Thymus (tissue), 11 donors: Measurements from ENCODE around the gene LRRC23. TPM values are rescaled to one million over a fixed set of nuclear protein-coding genes. Genes with fewer than 3 reads are reported as not detected.
A peak's percentile ranks its signal among the peaks of the same experiment; 100 is the strongest.

Experiments
- DNase-seq, 9 donors: peaks; one replicate each; pipeline ENCODE4 v3.0.0-alpha.2; 2013; ENCODE audit warnings: low spot score in 9 of 9, low read depth in 6 of 9, missing footprints in 1 of 9
- H3K27ac ChIP-seq, 2 donors: one replicate each; pipeline ENCODE4 v1.5.1; 2013; ENCODE audit warnings: control low read depth in 1 of 2, low read depth in 1 of 2, low read length in 1 of 2, mild to moderate bottlenecking in 1 of 2, moderate library complexity in 1 of 2
- H3K27me3 ChIP-seq, 2 donors: one replicate each; pipeline ENCODE4 v1.5.1; 2013; ENCODE audit warnings: low read length in 1 of 2; ENCODE audit not compliant: control insufficient read depth in 2 of 2, insufficient read depth in 1 of 2
- H3K36me3 ChIP-seq, 2 donors: one replicate each; pipeline ENCODE4 v1.5.1; 2013; ENCODE audit warnings: low read length in 1 of 2, mild to moderate bottlenecking in 1 of 2, moderate library complexity in 1 of 2; ENCODE audit not compliant: control insufficient read depth in 2 of 2, insufficient read depth in 2 of 2
- H3K4me1 ChIP-seq, 2 donors: one replicate each; pipeline ENCODE4 v1.5.1; 2013; ENCODE audit warnings: low read length in 2 of 2; ENCODE audit not compliant: control insufficient read depth in 2 of 2, insufficient read depth in 2 of 2
- H3K4me3 ChIP-seq, 2 donors: one replicate each; pipeline ENCODE4 v1.5.1; 2013; ENCODE audit warnings: low read length in 2 of 2, control low read depth in 1 of 2, mild to moderate bottlenecking in 1 of 2
- H3K9me3 ChIP-seq, 2 donors: one replicate each; pipeline ENCODE4 v1.5.1; 2013; ENCODE audit warnings: low read length in 1 of 2, mild to moderate bottlenecking in 1 of 2; ENCODE audit not compliant: control insufficient read depth in 2 of 2, insufficient read depth in 1 of 2
- WGBS: extraction: QIAGEN DNeasy Blood & Tissue Kit; methylation state at CpG from one replicate; pipeline ENCODE4 v1.1.7; 2013; 5-methylcytosine and 5-hydroxymethylcytosine counted together
- polyA plus RNA-seq: library from polyadenylated mRNA; stranded (reverse); fragments of 200-250 nt; gene quantifications from one replicate; pipeline ENCODE4 v1.2.3, GENCODE V29; 2013
- total RNA-seq: library from RNA; stranded (reverse); fragments of 120-200 nt; gene quantifications from one replicate; pipeline ENCODE4 v1.2.4, GENCODE V29; 2013
- donor health status: healthy.

LRRC23 gene
- total and polyA plus RNA-seq, 2 donors: 6.2 to 11.5 TPM

DNA sequence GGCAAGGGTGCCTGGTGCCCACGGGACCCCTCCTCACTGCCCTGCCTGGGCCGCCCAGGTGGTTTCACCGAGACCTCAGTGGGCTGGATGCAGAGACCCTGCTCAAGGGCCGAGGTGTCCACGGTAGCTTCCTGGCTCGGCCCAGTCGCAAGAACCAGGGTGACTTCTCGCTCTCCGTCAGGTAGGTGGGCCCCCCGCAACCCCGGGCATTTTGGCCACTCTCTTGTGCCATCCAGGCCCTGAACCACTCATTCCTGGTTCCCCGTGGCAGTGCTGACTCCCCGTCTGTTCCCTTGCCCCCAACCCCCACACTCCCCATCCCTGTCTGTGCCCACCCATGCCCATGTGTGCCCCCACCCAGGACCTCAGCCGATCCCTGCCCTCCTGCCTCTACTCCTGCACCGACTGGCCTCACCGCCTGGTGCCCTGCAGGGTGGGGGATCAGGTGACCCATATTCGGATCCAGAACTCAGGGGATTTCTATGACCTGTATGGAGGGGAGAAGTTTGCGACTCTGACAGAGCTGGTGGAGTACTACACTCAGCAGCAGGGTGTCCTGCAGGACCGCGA is 47.0 kb downstream of the LRRC23 start:
- H3K27me3 ChIP-seq: no peaks in the 10 kb centered on the region

DNA sequence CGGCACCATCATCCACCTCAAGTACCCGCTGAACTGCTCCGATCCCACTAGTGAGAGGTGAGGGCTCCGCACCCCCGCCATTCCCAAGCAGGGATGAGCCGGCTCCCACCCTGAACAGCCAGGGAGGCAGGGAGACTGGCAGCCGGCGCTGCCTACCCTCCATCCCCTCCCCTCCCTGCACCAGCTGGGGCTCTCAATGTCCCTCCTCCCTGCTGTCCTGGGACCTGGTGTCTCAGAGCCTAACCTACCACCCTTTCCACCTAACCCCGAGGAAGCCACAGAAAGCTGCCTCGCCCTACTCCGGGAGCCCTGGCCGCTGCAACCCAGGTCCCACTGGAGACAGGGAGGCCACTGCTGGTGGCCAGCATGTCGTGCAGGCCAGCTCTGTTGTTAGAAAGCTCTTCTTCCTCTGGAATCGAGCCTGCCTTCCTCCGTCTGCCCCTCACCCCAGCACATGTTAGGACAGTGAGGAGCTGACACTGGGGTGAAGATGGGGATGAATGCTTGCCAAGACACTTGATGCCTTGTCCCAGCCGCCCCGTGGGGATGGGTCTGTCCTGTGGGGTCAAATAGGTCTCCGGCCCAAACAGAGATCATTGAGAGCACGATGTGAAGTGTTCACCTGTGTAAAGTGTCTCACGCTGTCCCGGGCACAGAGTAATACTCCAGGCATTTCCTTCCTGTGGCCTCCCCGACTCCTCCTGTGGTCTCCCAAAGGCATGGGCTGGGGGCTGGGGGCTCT is 47.7 kb downstream of the LRRC23 start:
- DNase-seq: peak in 1 of 9 donors; percentile 35
- WGBS: 15% methylated on average over 22 of the region's 22 CpGs
- peaks cover 28 to 42% of the 10 kb centered on the region in 2 donors for H3K36me3 ChIP-seq
- H3K9me3 ChIP-seq: no peaks in the 10 kb centered on the region
- peak overlapping the region; percentile 82 to 85 for H3K27ac ChIP-seq
- H3K27me3 ChIP-seq: no peaks in the 10 kb centered on the region
- H3K4me1 ChIP-seq: peaks cover 37 to 75% of the 10 kb centered on the region in 2 donors
- peak overlapping the region; percentile 74 to 91 for H3K4me3 ChIP-seq

More for the DNA sequence above, 47.0 kb downstream of the LRRC23 start:
- Histone ChIP-seq H3K27ac (peak overlapping the region; percentile 82 to 85), H3K4me1 (peaks cover 35 to 73% of the 10 kb centered on the region in 2 donors), H3K4me3 (peak overlapping the region; percentile 74 to 91), H3K9me3 (no peaks in the 10 kb centered on the region), H3K36me3 (peaks cover 22 to 36% of the 10 kb centered on the region in 2 donors)
- 11% methylated on average over 20 of the region's 20 CpGs for WGBS
- peak in 1 of 9 donors; percentile 44 for DNase-seq

DNA sequence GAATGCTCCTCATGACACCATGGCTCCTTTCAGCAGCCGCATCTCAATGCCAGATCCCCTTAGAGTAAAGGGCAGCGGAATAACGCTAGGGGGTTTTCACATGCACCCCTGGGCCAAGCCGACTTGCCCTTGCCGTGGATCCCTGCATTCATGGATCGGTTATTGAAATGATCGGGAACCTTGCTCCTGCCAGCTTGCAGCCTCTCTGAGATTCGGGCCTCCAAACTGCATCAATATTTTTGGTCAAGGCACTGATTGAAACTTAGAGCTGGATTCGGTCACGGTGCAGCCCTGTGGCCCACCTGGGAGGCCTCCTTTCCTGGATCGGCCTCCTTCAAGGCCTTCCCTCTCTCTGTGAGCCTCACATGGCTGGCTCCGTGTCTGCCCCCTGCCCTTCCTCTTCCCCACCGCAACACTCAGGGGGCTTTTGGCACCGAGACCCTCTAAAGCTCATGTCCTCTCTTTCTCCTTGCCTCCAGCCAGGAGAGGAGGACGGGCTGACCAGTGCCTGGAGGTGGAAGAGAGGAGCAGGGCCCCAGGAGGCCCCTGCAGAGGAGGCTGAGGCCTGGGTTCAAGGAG is 48.3 kb downstream of the LRRC23 start:
- peak in 1 of 9 donors; percentile 50 for DNase-seq
- WGBS: 34% methylated on average over 15 of the region's 15 CpGs
- Histone ChIP-seq H3K4me1 (peaks cover 43 to 81% of the 10 kb centered on the region in 2 donors), H3K9me3 (no peaks in the 10 kb centered on the region), H3K36me3 (peaks cover 35 to 49% of the 10 kb centered on the region in 2 donors), H3K4me3 (peak overlapping the region; percentile 74 to 91), H3K27ac (peak overlapping the region; percentile 82 to 85), H3K27me3 (no peaks in the 10 kb centered on the region)

DNA sequence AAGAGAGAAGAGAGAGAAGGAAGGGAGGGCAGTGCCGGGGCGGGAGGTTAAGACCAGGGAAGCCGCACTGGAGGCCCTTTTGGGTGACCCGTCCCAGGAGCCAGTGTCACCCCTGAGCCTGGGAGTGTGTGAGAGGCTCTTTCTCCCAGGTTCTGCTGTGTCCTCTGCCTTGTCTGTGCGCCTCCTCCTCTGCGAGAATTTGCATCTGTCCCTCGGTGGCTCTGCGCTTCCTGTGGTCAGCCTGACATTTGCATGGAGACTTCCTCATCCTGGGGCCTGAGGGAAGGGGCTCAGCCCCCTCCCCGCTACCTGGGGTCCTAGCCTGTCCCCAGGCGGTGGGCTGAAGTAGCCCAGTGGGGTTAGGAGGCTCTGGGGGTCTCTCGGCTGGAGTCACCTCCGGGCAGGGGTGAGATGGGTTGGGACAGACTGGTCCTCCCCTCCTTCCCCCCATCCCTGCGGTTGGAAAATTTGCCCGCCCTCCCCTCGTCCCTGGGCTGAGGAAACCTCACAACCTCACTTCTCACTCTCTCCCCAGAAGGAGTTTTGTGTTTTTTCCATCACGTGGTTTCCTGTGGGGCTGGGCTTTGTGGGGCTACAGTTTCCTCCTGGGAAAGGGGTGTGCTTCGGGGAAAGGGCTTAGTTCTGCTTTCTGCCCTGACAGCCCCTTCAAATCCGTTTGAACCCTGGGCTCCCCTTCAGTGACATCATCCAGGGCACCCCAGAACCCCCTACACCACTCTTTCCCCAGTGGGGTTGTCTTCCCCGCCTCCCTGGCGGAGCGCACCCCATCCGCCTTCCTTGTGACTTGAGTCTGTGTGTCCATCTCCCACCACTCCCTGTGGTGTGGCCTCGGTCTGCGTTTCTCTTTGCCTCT is 49.1 kb downstream of the LRRC23 start:
- H3K4me3 ChIP-seq: peak overlapping the region; percentile 74 to 91
- H3K36me3 ChIP-seq: peaks cover 42 to 56% of the 10 kb centered on the region in 2 donors
- peak overlapping the region; percentile 82 to 85 for H3K27ac ChIP-seq
- DNase-seq: peak in 4 of 9 donors; percentile 73 to 92 (median 78)
- no peaks in the 10 kb centered on the region for H3K27me3 ChIP-seq
- no peaks in the 10 kb centered on the region for H3K9me3 ChIP-seq
- peaks cover 50 to 88% of the 10 kb centered on the region in 2 donors for H3K4me1 ChIP-seq
- 11% methylated on average over 24 of the region's 24 CpGs for WGBS

DNA sequence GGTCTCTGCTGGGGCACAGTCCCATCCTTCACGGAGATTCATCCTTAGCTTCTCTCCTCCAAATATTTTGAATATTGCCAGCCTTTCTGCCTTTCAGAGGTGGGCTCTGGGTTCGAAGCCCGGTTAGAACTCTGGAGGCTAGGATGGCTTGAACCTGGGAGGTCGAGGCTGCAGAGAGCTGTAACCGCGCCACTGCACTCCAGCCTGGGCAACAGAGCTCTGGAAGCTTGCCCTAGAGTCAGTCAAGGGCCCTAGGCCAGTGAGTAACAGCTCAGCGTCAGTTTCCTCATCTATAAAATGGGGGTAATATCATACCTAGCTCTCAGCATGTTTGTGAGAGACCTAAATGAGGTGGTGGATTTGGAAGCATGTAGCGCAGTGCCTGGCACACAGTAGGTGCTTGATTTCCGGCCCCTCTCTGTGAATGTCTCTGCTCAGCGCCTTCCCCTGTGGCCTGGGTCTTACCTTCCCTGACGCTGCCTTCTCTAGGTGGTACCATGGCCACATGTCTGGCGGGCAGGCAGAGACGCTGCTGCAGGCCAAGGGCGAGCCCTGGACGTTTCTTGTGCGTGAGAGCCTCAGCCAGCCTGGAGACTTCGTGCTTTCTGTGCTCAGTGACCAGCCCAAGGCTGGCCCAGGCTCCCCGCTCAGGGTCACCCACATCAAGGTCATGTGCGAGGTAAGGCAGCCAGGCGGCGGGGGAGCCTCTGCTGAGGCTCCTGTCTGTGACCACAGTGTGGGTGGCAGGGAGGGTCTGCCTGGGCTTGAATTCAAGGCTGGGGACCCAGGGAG is 49.9 kb downstream of the LRRC23 start:
- Histone ChIP-seq H3K27ac (peak overlapping the region; percentile 79 to 82), H3K9me3 (no peaks in the 10 kb centered on the region), H3K27me3 (no peaks in the 10 kb centered on the region), H3K4me3 (peak overlapping the region; percentile 74 to 91), H3K4me1 (peaks cover 58 to 96% of the 10 kb centered on the region in 2 donors), H3K36me3 (peaks cover 49 to 63% of the 10 kb centered on the region in 2 donors)
- WGBS: 87% methylated on average over 21 of the region's 21 CpGs
- no peak for DNase-seq

DNA sequence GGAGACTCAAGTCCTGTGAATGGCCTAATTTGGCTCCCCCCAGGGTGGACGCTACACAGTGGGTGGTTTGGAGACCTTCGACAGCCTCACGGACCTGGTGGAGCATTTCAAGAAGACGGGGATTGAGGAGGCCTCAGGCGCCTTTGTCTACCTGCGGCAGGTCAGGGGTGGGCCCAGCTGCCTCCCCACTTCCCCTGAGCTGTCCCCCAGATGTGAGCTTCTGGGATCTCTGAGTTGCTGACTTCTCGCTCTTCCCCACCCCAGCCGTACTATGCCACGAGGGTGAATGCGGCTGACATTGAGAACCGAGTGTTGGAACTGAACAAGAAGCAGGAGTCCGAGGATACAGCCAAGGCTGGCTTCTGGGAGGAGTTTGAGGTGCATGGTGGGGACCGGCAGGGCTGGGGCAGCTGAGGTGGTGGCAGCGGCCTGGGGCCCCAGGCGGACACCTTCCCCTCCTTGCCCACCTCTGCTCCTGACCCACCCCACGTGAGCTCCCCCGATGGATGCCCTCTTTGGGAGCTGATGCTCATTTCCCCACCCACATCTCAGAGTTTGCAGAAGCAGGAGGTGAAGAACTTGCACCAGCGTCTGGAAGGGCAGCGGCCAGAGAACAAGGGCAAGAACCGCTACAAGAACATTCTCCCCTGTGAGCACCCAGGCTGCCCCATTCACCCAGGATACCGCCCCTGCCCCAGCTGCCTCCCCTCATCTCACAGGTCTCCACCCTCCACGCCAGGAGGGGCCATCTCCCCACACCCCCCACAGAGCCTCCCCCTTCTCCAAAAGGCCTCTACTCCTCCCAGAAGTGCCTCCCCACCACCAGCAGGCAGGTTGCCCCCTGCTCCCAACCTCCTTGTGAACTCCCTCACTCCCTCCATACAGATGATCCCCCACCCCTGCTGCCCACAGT is 50.7 kb downstream of the LRRC23 start:
- whole genome bisulfite sequencing: 96% methylated on average over 22 of the region's 22 CpGs
- no peak for DNase-seq
- Histone ChIP-seq H3K9me3 (no peaks in the 10 kb centered on the region), H3K27me3 (no peaks in the 10 kb centered on the region), H3K4me1 (peaks cover 58 to 99% of the 10 kb centered on the region in 2 donors), H3K4me3 (no peak overlapping the region), H3K36me3 (peaks cover 58 to 69% of the 10 kb centered on the region in 2 donors), H3K27ac (no peak overlapping the region)

DNA sequence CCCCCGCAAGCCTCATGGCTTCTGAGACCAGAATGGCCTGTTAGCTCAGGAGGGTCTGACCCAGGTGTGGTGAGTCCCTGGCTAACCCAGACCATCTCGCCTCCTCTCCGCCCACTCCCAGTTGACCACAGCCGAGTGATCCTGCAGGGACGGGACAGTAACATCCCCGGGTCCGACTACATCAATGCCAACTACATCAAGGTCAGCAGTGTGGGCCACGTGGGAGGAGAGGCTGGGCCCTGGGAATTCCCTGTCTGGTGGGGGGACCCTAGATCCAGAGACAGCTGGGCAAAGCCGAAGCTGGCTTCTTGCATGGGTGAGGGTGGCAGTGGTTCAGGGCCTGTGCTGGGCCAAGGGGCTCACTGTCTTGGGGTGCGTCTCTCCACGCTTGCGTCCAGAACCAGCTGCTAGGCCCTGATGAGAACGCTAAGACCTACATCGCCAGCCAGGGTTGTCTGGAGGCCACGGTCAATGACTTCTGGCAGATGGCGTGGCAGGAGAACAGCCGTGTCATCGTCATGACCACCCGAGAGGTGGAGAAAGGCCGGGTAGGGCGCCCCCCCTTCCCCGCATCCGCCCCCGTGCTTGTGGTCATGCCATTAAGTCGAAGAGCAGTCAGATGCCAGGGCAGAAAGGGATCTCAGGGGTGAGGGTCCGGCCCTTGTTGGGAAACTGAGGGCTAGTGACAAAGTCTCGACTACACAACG is 51.6 kb downstream of the LRRC23 start:
- no peaks in the 10 kb centered on the region for H3K27me3 ChIP-seq
- no peak overlapping the region for H3K4me3 ChIP-seq
- no peak for DNase-seq
- H3K36me3 ChIP-seq: peaks cover 66 to 78% of the 10 kb centered on the region in 2 donors
- peaks cover 56 to 99% of the 10 kb centered on the region in 2 donors for H3K4me1 ChIP-seq
- no peaks in the 10 kb centered on the region for H3K9me3 ChIP-seq
- 88% methylated on average over 28 of the region's 28 CpGs for WGBS
- H3K27ac ChIP-seq: no peak overlapping the region
